GM21737 (cell line): ENCODE data around the gene PRR22.
"Not testable (repeated sequence)": the region's sequence is repeated elsewhere in the genome, so short reads cannot be mapped to it uniquely, and the experiment has no call there.

ENCODE experiments used
- ATAC-seq: cut with Tn5 transposase; IDR thresholded peaks from one replicate; pipeline ENCODE4 v1.9.1; 2021; ENCODE audit warnings: mild to moderate bottlenecking, moderate library complexity; ENCODE audit not compliant: unreplicated experiment

Gene PRR22

DNA sequence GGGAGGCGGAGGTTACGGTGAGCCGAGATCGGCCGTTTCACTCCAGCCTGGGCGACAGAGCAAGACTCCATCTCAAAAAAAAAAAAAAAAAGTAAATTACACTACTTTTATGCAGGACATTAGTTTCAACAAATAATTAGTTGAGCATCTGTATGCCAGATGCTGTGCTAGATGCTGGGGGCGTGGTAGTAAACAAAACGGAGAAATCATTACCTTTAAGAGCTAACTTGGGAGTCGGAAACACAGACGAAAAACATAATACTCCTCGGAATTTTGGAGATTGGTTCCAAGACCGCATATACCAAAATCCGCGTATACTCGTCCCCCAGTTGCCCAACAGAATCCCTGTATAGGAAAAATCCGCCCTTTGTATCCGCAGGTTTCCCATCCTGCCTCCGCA, 7.7 kb upstream of the PRR22 start:
- ATAC-seq, result no peak

DNA sequence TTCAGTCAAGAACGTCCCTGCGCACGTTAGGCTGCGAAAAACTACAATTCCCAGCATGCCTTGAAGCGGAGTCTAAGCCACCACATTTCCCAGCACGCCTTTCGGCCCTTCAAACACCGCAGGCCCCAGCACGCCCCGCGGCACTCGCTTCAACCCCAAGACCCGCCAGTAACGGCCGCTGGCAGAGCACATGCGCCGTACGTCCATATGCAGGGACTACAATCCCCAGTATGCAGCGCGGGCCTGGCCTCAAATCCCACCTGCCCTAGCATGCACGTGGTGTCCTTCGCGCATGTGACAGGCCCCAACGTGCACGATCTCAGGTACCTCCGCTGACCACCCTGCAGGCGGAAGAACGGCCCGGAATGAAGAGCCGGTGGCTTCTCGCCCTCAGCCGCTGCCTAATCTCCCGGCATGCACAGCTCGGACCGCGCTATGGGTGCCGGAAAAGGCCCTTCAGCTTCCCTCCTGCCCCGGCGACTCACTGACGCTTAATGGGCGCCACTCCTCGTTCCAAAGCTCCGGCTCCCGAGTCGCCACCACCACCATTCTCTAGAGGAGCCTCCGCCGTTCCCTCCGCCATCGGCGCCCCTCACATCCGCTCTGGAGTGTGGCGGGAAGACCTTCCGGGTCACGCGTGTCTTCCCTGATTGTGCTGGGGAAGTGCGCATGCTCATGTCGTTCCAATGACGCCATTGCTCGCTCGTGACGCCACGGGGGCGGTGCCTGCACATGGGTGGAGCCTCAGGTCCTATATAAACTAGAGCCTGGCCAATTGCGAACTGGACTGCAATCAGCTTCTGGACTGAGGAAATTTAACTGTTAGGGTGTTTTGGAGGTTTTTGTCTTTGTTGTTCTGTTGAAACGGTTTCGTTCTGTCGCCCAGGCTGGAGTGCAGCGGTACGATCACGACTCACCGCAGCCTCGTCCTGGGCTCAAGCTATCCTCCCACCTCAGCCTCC, 6.3 kb upstream of the PRR22 start, which contains the start of gene DUS3L:
Gene DUS3L, minus strand, starts transcription at position 605 of the 962 bp plus-strand sequence. Its CDS starts 22 bp downstream, at position 583.
- ATAC-seq, result peak; percentile 82

DNA sequence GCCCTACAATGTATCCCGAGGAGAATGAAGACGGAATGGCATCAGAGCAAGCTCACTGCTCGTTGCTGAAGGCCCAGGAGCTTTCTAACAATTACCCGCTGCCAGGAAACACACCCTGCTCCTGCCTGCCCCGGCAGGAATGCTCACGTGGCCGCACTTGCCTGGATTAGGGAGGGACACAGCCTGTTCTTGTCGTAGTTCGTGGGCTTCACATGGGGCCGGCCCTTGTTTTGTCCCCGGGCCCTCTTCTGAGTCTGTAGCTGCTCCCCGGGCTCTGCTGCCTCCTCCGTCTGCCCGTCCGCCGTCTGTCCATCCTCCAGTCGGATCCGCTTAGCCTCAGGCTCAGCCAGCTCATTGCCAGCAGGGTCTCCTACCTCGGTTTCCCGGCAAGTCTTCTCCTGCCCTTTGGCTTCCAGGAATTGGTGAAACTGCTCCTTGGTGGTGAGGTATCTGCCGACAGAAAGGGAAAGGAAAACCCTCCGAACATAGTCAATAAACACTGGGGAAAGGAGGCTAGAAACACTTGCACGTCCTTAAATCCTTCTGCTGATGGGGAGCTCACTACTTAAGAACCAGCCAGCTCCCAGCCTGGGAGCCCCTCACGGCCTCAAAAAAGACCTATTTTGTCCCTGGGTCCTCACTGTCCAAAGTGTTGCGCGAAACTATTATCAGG, 5.5 kb upstream of the PRR22 start:
- ATAC-seq, result no peak

DNA sequence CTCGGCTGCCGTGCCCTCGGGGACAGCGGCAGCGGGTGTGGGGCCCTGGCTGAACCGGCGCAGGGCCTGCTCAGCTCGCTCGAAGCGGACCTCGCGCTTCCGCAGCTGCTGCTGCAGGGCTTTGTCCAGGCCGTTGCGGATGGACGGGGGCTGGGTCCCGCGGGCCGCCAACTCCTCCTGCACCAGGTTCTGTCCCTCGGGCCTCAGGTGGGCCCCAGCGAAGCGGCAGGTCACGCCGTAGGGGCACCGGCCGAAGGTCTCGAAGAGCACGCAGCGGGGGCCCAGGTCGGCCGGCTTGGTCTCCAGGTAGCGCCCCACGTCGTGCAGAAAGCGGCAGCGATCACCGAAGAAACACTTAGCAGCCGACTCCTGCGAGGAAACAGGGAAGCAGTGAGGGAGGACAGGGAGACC, 4.8 kb upstream of the PRR22 start:
- ATAC-seq, result no peak

DNA sequence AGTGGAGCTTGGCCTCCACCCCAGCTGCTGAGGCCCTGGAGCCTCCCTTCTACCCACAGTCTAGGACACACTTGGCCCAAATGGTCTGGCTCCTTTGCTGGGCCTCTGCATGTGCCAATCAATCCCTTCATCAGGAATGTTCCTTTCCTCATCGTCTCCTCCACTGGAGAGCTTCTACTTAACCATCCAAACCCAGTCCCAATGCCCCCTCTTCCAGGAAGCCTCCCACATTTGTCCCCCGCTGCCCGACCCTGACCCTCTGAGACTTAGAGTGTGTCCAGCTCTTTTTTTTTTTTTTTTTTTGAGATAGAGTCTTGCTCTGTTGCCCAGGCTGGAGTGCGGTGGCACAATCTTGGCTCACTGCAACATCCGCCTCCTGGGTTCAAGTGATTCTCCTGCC, 3.9 kb upstream of the PRR22 start:
- no peak for ATAC-seq

DNA sequence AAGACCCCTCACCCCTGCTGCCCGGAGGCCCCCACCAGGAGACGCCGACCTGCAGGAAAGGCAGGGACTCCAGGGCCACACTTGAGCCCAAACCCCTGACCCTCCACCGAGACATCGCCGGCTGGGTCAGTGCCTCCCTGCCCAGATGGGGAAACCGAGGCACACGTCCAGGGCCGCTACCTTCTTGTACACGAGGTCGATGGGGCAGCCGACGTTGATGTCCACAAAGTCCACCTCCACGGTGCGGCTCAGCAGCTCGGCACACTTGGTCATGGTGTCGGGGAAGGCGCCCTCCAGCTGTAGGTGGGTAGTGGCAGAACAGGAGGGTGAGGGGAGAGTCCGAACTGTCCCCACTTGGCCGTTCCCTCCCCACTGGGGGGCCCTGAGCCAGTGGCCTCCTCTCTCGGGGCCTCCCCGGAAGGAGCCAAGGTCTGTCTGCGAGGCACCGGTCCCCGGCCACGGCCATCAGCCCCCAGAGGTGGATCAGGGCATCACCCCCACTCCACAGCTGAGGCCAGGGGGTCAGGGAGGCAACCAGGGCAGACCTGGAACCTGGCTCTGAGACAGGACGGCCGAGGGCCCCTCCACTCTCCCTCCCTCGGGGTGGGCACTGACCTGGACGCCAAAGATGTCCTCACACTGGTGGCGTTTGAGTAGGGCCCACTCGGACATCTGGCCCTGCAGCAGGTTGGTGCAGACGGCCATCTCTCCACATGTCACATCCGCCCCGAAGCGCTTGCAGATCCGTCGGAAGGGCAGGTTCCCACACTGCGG, 3.0 kb upstream of the PRR22 start:
- ATAC-seq, result no peak

DNA sequence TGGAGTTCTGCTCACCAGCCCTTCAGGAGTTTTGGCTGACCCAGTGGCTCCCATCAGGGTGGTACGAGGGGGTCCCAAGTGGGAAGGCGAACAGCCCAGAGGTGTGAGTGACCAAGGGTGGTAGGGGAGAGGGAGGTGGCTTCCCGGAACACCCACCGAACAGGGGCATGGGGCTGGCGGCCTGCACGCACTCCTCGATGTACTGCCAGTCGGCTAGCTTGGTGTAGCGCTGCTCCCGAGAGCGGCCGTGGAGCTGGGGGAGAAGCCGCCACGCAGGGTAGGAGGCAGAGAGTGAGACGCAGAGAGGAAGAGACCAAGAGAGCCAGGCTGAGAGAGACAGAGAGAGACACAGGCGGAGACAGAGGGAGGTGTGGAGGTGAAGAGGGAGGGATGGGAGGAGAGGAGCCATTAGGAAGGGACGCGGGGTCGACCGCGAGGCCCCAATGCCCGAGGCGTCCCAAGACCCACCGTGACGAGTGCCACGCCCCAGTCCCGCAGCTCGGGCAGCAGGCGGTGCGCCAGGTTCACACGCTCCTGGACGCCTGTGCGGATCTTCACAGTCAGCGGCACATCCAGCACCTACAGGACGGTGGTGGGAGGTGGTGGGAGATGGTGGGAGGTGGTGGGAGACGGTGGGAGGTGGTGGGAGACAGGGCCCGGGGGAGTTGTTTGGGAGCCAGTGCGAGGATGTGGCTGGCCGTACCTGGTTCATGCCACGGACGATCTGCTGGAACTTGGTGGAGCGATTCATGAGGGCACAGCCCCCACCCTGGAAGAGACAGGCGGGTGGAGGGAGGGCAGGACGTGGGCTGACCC, 2.3 kb upstream of the PRR22 start:
- no peak for ATAC-seq

DNA sequence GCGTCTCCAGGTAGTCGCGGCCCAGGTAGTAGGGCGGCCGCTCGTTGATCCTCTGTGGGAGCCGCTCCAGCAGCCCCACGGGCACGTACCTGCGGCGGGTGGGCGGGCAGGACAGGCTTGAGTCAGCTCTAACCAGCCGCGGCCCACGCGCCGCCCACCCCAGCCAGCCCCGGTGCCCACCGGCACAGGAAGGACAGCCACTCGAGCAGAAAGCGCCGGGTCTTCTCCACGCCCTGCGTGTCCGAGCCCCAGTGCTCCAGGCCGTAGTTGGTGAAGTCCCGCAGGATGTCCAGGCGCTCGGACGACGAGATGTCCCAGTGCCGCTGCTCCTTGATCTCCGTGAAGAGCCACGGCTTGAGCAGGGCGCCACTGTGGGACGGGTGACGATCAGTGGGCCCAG, 877 bp upstream of the PRR22 start:
- no peak for ATAC-seq

DNA sequence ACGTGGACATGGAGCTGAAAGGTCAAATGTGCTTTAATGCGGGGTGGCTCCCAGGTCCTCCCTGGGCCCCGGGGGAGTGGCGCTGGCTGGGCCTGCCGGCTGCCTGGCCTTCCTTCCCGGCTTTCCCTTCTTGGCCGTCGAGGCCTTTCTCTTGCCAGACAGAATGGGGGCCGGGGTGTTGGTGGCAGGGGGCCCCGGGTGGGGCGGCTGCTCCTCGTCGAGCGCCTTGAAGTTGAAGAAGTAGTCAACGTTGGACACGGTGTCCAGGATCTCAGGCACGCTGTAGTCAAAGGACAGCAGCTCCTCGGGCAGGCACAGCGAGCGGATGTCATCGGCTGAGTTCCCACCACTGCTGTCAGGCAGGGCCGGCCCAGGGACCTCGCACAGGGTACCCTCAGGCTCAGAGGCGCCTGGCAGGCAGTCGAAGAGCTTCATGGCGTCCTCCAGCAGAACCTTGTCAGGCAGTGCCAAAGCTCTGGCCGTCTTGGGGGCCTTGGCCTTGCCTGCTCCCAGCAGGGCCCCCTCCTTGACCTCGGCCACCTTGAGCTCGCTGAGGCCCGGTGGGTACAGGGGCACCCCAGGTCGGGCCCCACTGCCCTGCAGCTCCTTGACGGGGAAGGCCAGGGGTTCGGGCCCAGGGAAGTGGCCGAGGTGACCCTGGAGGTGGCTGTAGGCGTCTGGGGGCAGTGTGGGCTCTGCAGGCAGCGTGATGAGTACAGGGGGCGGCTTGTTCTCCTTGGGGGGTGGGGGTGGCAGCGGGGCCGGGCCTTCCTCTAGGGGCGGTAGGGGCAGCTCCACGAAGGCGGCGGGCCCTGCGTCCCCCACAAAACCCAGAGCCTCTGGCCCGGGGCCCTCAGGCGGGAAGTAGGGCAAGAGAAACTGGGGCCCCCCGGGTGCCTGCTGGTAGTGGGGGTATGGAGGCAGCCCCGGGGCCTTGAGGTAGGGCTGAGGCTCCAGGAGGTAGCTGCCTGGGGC, 1.3 kb downstream of the PRR22 start:
- no peak for ATAC-seq

DNA sequence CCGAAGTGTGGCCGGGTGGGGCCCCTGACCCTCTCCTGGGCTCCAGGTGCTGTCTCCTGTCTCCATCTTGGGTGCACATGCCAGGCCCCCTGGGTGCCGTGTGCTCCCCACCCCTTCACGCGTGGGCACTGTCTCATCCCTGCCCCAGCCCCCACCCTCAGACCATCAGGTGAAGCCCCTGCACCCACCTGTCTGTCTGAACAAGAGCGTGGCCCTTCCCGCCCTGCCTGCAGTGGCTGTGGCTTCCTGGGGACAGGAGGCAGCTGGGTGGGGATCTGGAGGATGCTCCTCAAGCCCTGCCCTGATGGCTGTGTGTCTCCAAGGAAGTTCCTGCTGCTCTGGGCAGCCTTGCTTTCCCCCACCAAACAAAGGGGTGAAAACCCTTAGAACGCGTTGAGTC, 2.2 kb downstream of the PRR22 start:
- no peak for ATAC-seq

DNA sequence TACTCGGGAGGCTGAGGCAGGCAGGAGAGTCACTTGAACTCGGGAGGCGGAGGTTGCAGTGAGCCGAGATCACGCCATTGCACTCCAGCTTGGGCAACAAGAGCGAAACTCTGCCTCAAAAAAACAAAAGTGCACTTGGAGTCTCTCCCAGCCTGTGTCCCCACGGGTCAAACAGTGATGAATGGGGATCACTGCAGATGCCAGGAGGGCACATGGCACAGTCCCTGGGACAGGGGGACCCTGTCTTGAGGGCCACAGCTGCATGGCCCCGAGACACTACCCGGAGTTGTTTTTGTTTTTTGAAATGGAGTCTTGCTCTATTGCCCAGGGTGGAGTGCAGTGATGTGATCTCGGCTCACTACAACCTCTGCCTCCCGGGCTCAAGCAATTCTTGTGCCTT, 3.6 kb downstream of the PRR22 start:
- not testable (repeated sequence) for ATAC-seq

DNA sequence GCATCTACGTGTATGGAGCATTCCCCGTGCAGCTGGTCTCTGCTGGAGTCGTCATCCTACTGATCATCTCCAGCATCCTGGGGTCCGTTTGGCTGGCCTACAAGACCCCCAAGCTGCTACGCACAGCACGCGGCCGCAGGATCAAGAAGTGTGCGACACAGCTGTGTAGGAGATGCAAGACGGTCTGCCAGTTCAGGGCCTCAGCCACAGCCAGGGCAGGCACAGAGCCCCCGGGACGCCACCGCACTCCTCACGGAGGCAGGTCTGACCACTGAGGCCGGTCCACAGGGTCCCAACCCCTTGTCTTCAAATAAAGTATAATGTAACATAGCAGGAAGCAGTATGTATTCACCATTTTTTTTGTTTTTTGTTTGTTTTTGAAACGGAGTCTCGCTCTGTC, 6.1 kb downstream of the PRR22 start:
- no peak for ATAC-seq

DNA sequence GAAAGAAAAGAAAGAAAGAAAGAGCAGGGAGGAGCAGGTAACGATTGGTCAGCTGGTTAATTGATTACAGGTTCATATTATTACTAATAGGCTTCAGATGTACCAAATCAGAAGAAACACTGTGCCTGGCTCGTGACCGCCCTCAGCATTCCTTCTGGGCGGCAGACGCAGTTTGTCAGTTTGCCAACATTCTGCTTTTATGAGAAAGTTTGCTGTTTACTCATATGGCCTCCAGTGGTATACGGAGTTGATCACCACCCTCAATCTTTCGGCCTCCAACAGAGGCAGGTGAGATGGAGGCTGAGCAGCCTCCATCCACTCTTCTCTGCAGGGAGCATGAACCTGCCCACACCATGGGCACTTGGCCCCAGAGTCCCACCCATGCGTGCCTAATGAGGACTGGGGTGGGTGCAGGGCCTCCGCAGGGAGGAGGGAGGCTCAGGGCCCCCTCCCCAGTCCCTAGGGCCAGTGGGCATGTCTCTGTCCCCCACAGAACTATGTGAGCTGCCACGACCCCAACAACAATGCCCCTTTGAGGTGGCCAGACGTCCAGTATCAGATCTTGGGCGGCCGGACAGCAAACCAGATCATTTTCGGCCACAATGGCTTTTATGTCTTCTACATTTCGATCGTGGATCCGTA, 8.8 kb downstream of the PRR22 start:
- no peak for ATAC-seq

DNA sequence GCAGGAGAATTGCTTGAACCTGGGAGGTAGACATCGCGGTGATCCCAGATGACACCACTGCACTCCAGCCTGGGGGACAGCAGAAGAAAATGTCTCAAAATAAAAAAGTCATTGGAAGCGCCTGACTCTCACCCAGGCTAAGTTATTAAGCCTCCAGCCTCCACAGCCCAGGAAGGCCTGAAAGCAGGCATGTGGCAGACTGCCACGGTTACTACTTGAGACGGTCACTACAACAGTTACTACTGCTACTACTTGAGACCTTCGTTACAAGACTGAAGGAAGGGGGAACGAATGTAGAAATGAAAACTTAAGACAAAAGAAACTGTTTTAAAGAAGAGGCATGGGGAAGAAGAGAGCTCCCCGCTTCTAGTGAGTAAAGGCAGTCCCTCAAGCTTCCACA, 9.6 kb downstream of the PRR22 start:
- ATAC-seq, result no peak

DNA sequence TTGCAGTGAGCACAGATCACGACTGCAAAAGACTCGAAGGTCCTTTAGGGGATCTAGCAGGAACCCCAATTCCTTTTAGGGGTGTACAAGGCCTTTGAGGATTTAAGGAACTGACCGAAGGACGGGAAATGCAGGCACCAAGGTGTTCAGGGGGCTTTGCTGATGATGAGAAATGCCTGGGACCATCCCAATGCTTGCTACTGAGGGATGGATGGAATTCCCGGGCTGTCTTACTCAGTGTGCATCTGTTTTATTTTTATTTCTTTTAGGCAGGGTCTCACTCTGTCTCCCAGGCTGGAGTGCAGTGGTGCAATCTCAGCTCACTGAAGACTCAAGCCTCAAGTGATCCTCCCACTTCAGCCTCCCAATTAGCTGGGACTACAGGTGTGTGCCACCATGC, 11.3 kb downstream of the PRR22 start:
- no peak for ATAC-seq

DNA sequence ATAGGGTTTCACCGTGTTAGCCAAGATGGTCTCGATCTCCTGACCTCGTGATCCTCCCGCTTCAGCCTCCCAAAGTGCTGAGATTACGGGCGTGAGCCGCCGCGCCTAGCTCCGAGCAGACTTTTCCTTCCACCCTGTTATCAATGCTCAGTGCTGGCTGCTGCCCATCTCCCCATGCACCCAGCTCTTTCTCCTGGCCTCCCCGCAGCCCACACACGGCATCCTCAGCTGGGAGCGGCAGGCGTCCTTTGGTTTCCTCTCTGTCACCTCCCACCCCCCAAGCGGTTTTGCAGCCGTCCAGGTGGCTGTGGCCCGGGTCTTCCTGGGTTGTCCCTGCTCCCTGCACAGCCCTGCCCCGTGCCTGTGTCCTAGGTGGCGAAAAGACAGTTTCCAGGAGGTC, 12.1 kb downstream of the PRR22 start:
- no peak for ATAC-seq

DNA sequence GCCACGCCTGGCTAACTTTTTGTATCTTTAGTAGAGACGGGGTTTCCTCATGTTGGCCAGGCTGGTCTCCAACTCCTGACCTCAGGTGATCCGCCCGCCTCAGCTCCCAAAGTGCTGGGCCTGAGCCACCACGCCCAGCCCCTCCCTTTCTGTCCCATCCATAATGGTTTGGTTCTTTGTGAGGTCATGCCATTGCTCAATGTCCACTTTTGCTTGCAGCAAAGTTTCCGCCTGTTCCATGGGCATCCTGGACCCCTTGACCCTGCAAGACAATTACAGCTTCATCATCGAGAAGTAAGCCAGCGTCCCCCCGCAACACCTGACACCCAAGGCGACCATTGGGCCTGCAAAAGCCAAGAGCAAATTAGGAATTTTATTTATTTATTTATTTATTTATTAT, 16.6 kb downstream of the PRR22 start:
- ATAC-seq, result no peak

DNA sequence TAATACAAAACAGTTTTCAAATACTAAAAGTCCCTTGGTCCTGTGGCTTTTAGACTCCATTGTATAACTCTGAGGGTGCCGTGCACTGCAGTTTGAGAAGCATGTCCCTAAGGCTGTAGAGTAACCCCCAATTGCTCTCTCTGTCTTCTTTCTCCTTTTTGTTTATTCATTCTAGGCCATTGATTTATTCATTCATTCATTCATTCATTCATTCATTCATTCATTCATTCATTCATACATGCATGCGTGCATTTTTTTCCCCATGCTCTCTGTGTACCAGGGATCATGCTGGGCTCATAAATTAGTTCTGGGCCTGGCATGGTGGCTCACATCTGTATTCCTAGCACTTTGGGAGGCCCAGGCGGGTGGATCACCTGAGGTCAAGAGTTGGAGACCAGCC, 19.3 kb downstream of the PRR22 start:
- ATAC-seq, result no peak
